ENCODE measurements around the gene KRTAP10-4.
"Not testable (repeated sequence)": the region's sequence is repeated elsewhere in the genome, so short reads cannot be mapped to it uniquely, and the experiment has no call there.

Gene KRTAP10-4

GRCh38 chr21:44534688-44535087 is 38.8 kb upstream of the KRTAP10-4 start:
- DNase-seq (ENCODE audit: low read depth): no peak

GRCh38 chr21:44535963-44536362 is 37.6 kb upstream of the KRTAP10-4 start:
- no peak for DNase-seq (ENCODE audit: low read depth)

DNA sequence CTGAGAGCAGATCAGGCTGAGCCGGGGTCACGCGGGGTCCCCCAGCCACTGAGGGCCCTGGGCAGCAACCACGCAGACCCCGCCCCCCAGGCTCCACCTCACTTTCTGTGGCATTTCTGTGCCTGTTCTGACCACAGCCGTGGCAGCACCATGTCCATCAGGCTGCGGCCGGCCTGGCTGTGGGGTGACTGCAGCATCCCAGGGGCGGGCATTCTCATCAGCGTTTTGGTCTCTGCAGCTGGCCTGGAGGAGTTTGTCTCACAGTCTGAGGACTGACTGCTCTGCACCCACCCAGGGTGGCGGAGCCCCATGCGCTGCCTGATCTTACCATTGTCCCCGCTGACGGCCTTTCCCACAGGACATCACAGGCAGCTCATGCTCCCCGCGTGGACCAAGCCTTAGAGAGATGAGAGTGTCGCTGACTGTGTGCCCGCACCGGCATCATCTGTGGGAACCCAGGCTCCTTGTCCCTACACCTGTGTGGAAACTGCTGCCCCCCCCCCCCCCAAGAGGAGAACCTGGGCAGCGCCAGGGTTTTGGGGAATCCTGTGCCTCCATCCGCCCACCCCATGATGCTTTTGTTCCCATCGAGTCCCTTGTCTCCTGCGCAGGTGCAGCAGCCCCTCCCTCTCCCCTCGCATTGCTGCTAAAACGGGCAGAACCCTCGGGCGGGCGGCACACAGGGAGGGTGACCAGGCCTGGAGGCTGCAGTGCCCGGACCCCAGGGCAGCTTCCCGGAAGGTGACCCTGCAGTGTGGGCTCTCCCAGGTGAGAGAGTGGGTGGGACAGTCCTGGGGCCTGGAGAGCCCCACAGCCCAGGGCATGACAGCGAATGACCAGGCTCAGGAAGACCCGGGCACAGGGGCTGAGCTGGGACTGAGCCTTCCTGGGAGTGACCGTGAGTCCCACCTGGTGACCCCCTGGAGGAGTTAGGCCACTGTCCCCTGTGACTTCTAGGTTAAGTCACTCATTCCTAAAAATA is 35.3 kb upstream of the KRTAP10-4 start:
- no peak for DNase-seq (ENCODE audit: low read depth)

- no peak for DNase-seq (ENCODE audit: low read depth)
Observed at GRCh38 chr21:44539046-44539445, 34.5 kb upstream of the KRTAP10-4 start.

DNA sequence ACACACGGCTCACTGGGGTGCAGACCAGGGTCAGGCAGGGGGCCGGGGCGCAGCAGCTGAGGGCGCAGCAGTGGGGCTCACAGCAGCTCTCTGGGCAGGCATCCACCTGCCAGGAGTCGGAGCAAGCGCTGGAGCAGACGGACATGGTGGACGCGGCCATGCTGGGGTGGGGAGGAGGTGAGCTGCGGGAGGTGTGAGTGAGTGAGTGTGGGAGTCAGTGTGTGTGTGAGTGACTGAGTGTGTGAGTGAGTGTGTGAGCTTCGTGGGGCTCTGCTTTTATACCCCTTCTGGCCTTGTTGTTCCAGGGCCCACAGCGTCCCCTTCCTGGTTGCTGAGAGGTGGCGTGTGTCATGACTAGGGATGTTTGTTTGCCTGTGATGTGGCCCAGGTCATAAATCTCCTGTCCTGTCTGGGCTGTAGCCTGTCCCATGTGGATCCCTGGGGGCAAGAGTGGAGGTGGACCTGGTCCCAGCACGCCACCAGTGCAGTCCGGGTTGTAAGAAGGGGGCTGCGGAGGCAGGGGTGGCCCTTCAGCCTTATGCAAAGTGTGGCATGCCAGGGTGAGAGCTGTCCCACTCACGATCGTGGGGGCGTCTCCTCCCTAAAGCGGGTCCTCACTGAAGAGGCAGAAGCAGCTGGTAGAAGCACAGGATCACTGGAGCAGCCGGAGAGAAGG is 33.4 kb upstream of the KRTAP10-4 start, which contains the start of gene KRTAP10-1:
TSS of gene KRTAP10-1 (minus strand) at position 205 of the 676 bp plus-strand sequence. CDS start at position 160, 45 bp downstream.
- DNase-seq (ENCODE audit: low read depth): no peak

GRCh38 chr21:44540741-44541288 is 32.7 kb upstream of the KRTAP10-4 start:
- DNase-seq (ENCODE audit: low read depth): no peak

DNA sequence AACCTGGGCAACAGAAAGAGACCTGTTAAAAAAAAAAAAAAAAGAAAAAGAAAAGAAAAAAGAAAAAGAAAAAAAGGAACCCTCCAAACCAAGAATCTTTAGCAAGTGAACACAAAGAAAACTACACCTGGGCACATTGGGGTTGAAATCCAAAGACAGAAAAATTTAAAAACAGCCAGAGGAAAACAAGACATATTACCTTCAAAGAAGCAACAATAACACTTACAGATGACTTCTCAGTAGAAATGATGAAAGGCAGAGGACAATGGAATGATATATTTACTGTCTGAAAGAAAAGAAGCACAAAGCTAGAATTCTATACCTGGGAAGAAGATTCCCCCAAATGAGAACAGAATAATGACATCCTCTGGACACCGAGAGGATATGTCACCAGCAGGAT is 30.8 kb upstream of the KRTAP10-4 start:
- DNase-seq (ENCODE audit: low read depth): no peak

DNA sequence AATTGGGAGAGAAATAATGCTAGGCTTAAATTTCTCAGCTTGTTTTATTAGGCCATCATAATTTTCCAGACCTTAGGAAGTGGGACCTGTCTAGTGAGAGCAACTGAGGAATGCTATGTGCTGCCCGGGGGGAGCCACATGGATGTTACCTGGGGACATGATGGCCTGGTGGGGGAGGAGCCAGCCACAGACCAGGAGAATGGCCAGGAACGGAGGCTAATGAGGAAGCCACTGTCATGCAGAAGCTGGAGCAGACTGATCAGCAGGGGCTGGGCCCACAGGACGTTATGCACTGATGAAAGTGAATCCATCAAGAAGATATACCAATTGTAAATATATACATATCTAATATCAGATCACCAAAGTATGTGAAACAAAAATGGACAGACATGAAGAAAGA is 29.0 kb upstream of the KRTAP10-4 start:
- no peak for DNase-seq (ENCODE audit: low read depth)

GRCh38 chr21:44547656-44548331 is 25.7 kb upstream of the KRTAP10-4 start:
- DNase-seq (ENCODE audit: low read depth): no peak

- DNase-seq (ENCODE audit: low read depth): no peak
Observed at GRCh38 chr21:44548381-44548780, 25.1 kb upstream of the KRTAP10-4 start.

DNA sequence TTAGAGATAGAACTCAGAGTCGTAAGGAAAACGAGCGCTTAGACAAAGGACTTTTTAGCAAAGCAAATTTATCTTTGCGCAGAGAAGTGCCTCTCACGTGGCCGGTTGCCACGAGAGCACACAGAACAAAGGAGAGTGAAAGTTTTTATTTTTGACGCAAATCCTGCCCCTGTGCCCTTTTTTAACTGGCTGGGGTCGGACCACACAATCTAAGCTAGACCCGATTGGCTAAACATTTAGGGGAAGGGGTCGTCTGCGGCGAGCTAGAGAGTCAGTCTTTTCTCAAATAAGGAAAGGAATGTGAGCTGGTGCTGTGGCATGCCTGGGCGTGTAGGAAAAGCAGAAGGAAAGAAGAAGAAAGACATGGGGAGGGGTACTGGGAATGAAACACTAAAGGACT is 24.6 kb upstream of the KRTAP10-4 start:
- no peak for DNase-seq (ENCODE audit: low read depth)

- DNase-seq (ENCODE audit: low read depth): no peak
Observed at GRCh38 chr21:44549525-44550211, 23.9 kb upstream of the KRTAP10-4 start.

GRCh38 chr21:44550285-44550684 is 23.2 kb upstream of the KRTAP10-4 start:
- not testable (repeated sequence) for DNase-seq (ENCODE audit: low read depth)

DNA sequence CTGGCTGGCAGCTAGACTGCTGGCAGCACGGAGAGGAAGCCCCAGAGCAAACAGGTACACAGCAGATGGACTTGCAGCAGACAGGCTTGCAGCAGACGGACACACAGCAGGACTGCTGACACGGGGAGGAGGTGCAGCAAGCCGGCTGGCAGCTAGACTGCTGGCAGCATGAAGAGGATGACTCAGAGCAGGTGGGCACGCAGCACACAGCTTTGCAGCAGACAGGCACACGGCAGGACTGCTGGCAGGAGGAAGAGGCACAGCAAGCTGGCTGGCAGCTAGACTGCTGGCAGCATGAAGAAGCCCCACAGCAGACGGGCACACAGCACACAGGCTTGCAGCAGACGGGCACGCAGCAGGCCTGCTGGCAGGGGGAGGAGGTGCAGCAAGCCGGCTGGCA is 22.7 kb upstream of the KRTAP10-4 start:
- DNase-seq (ENCODE audit: low read depth): no peak

GRCh38 chr21:44551340-44551961 is 22.1 kb upstream of the KRTAP10-4 start, which contains the start of gene KRTAP10-2:
KRTAP10-2 (minus strand) TSS chr21:44551505; CDS start chr21:44551458, 47 bp downstream.
- no peak for DNase-seq (ENCODE audit: low read depth)

DNA sequence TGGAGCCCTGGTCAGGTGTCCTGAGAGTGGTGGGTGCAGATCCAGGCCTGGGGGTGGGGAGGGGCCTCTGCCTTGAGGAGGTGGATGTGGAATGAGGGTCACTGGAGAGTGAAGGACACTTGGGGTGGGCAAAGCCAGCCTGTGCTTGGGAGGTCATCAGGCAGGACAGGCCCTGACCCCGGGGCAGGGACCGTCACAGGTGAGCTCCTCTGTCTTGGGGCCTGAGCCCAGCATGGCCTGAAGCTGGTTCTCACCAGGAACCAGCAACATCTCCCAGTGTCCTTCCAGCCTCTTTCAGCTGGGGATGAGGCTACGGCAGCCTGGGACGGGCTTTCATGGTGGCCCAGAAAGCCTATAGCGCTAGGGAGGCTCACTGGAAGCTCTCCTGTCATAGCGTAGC is 21.4 kb upstream of the KRTAP10-4 start:
- DNase-seq (ENCODE audit: low read depth): no peak

DNA sequence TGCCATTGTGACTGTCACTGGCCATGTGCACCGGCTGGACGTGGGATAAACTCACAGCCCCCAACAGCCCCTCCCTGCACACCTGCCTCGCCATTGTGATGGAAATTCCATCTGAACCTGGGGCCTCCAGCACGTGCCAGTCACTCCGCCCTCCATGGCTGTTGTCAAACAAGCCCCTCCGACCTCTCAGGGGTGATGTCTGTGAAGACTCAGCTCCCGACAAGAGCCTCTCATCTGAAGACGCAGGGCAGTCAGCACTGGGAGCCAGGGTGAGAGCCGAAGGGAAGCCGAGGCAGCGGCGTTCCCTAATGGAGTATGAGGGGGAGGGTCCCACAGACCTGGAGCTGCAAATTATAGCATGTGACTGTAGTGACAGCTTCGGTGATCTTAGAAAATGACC is 20.8 kb upstream of the KRTAP10-4 start:
- no peak for DNase-seq (ENCODE audit: low read depth)

GRCh38 chr21:44555200-44555875 is 18.2 kb upstream of the KRTAP10-4 start:
- no peak for DNase-seq (ENCODE audit: low read depth)

- no peak for DNase-seq (ENCODE audit: low read depth)
Observed at GRCh38 chr21:44556879-44557278, 16.6 kb upstream of the KRTAP10-4 start.

All from amniotic epithelial cell (primary cell).